HG03095 (cell line): ENCODE results near the gene SPTLC2.
"Not testable (repeated sequence)": the region's sequence is repeated elsewhere in the genome, so short reads cannot be mapped to it uniquely, and the experiment has no call there.

Experiments used
- ATAC-seq: cut with Tn5 transposase; IDR thresholded peaks from one replicate; pipeline ENCODE4 v1.9.1; 2021; ENCODE audit warnings: moderate library complexity; ENCODE audit not compliant: unreplicated experiment

Gene SPTLC2, protein sequence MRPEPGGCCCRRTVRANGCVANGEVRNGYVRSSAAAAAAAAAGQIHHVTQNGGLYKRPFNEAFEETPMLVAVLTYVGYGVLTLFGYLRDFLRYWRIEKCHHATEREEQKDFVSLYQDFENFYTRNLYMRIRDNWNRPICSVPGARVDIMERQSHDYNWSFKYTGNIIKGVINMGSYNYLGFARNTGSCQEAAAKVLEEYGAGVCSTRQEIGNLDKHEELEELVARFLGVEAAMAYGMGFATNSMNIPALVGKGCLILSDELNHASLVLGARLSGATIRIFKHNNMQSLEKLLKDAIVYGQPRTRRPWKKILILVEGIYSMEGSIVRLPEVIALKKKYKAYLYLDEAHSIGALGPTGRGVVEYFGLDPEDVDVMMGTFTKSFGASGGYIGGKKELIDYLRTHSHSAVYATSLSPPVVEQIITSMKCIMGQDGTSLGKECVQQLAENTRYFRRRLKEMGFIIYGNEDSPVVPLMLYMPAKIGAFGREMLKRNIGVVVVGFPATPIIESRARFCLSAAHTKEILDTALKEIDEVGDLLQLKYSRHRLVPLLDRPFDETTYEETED

GRCh38 chr14:77616454-77617229, at the start of gene SPTLC2:
Gene SPTLC2 (minus strand): TSS chr14:77616637. CDS start chr14:77616579, 58 bp downstream.
- ATAC-seq: peak; percentile 94

GRCh38 chr14:77663293-77663692, 46.9 kb upstream of the SPTLC2 start:
- ATAC-seq: no peak

DNA sequence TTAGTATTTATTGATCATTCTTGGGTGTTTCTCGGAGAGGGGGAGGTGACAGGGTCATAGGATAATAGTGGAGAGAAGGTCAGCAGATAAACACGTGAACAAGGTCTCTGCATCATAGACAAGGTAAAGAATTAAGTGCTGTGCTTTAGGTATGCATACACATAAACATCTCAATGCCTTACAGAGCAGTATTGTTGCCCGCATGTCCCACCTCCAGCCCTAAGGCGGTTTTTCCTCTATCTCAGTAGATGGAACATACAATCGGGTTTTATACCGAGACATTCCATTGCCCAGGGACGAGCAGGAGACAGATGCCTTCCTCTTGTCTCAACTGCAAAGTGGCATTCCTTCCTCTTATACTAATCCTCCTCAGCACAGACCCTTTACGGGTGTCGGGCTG, 45.1 kb upstream of the SPTLC2 start:
- ATAC-seq: not testable (repeated sequence)

DNA sequence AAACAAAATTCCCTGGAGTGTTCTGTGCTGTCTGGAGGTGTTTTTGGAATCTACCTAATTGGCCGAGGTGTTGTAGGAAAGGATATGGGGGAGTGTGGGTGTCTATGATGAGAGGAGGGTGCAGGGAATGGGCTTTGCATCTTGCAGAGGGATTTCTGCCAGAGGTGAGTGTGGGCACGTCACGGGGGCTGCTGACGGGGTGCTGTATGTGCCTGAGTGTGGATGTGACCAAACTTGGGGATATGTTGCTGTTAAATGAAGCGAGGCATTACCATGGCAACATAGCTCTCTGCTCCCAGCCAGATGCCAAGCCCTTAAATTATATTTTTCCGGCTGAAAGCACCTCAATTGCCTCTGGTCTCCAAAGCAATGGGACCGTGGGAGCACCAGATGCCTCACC, 44.3 kb upstream of the SPTLC2 start:
- ATAC-seq: no peak

- ATAC-seq: no peak
Observed at GRCh38 chr14:77659831-77660230, 43.4 kb upstream of the SPTLC2 start.

- no peak for ATAC-seq
Observed at GRCh38 chr14:77657280-77657679, 40.8 kb upstream of the SPTLC2 start.

DNA sequence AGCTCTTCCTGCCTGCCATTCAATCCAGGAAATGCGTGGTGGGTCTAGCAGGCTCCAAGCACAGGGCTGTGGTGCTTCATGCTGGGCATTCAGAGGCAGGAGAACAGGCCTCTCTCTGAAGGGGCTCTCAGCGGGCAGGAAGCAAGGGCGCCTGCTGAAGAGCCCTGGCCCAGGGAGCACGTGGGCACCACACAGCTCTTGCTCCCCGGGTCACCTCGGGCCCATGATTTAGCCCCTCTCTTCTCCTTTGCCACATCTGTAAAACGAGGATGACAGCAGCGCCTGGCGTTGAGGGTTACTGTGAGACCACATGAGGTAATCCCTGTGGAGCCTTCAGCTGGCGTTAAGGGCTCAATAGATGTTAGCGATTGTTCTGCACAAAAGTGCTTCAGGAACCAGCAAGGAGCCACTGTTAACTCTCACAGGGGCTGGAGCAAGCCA, 37.6 kb upstream of the SPTLC2 start:
- ATAC-seq: no peak

DNA sequence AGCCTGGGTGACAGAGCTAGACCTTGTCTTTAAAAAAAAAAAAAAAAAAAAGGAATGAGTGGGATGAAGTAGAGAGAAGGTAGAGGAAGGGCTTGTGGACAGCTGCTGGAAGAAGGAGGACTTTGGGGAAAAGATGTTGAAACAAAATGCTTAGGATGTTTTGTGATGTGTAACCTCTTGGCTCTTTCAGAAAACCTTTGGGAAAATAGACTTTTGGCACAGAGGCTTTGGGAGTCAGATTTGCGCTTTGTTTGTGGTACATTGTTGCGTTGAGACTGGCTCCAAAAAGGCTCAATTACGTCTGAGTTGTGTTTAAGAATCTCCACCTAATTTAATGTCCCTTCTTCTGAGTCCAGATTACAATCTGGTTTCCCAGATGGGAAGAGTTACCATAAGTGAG, 32.9 kb upstream of the SPTLC2 start:
- no peak for ATAC-seq

GRCh38 chr14:77648520-77649200, 32.2 kb upstream of the SPTLC2 start:
- ATAC-seq: no peak

- ATAC-seq: no peak
Observed at GRCh38 chr14:77647853-77648252, 31.4 kb upstream of the SPTLC2 start.

GRCh38 chr14:77646907-77647306, 30.5 kb upstream of the SPTLC2 start:
- no peak for ATAC-seq

DNA sequence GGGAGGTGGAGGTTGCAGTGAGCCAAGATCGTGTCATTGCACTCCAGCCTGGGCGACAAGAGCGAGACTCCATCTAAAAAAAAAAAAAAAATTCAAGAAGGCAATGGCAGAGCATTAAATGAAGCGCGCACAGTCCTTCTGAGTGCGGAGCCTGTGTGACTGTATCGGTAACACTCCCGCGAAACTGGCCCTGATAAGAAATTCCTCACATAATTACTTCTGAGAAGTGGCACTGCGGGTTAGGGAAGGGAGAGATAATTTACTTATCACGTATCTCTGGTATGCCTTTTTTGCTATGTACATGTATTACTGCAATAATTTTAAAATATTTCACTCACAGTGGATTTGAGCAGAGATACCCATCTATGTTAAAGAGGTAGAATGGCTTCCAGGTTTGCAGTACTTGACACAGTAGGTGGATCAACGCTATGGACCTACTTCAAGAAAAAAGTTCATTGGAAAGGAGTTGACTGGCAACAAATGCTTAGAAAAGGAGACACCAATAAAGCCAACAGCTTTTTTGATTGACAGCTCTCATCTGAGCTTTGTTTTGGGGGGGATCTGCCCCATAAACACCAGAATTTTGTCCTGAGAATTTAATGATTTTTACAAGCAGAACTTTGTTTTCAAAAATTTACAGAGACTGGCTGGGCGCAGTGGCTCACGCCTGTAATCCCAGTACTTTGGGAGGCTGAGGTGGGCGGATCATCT, 29.2 kb upstream of the SPTLC2 start:
- no peak for ATAC-seq

- ATAC-seq: no peak
Observed at GRCh38 chr14:77642407-77642806, 26.0 kb upstream of the SPTLC2 start.

- peak; percentile 53 for ATAC-seq
Observed at GRCh38 chr14:77641534-77642341, 25.3 kb upstream of the SPTLC2 start.

DNA sequence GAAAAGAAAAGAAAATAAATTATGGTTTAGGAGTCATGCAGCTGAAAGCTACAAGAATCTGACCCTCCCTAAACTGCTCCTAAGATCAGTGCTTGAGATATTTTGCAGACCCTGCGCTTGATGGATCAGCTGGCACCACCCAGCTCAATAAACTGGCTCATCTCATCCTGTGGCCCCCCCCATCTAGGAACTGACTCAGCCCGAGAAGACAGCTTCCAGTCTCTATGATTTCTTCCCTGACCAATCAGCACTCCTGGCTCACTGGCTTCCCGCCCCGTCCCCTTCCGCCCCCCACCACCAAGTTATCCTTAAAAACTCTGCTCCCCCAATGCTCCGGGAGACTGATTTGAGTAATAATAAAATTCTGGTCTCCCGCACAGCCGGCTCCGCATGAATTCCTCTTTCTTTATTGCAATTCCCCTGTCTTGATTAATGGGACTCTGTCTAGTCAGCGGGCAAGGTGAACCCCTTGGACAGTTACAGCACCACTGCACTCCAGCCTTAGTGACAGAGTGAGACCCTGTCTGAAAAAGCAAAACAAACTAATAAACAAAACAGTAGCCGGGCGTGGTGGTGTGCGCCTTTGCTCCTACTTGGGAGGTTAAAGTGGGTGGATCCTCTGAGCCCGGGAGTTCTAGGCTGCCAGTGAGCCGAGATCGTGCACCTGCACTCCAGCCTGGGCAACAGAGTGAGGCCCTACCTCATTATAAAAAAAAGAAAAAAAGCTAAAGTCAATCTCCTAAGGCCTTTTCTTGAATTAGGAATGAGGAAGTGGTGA, 24.5 kb upstream of the SPTLC2 start:
- ATAC-seq: peak; percentile 31

GRCh38 chr14:77638771-77639171, 22.3 kb upstream of the SPTLC2 start:
- ATAC-seq: no peak

- ATAC-seq: not testable (repeated sequence)
Observed at GRCh38 chr14:77635869-77636268, 19.4 kb upstream of the SPTLC2 start.

- ATAC-seq: not testable (repeated sequence)
Observed at GRCh38 chr14:77635466-77635865, 19.0 kb upstream of the SPTLC2 start.

DNA sequence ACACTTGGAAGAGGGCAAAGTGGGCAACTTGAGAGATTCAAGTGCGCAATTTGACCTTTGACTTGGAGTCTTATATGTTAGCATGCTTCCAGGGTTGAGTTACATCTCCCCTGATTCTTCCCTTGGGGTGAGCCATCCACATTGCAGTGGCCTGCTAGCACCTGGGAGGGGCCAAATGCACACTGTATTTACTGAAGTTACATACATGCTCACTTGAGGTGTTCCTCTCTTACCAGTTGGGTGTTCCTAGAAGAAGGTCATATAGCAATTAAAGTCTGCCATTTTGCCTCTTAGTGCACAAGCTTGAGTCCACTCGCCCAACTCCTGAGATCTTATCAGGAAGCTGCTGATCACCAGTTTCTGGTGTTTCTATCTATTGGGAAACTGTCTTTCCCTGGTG, 13.7 kb upstream of the SPTLC2 start:
- no peak for ATAC-seq
